DMS153 treated with DMSO at 0.1 percent for 48 hours (cell line): Measurements from ENCODE around the gene TRA2A.
"Not testable (repeated sequence)": the region's sequence is repeated elsewhere in the genome, so short reads cannot be mapped to it uniquely, and the experiment has no call there.

Experiments
- DNase-seq: peaks from one replicate; lab custom pipeline; 2025; ENCODE audit not compliant: unreplicated experiment; lab: John Stamatoyannopoulos, UW

TRA2A gene

GRCh38 chr7:23513746-23514145 lies 18.0 kb downstream of the TRA2A start:
- not testable (repeated sequence) for DNase-seq

GRCh38 chr7:23494009-23494408 lies 37.8 kb downstream of the TRA2A start:
- DNase-seq = no peak

GRCh38 chr7:23491502-23491901 lies 40.3 kb downstream of the TRA2A start:
- no peak for DNase-seq

- peak; percentile 58 for DNase-seq
Observed at GRCh38 chr7:23490357-23491135, 41.2 kb downstream of the TRA2A start.

- DNase-seq = not testable (repeated sequence)
Observed at GRCh38 chr7:23488714-23489113, 43.1 kb downstream of the TRA2A start.

- no peak for DNase-seq
Observed at GRCh38 chr7:23487670-23488069, 44.1 kb downstream of the TRA2A start.

GRCh38 chr7:23486002-23486773 lies 45.6 kb downstream of the TRA2A start:
- no peak for DNase-seq

- no peak for DNase-seq
Observed at GRCh38 chr7:23482686-23483085, 49.1 kb downstream of the TRA2A start.

GRCh38 chr7:23477962-23478866 lies 53.6 kb downstream of the TRA2A start:
- DNase-seq = no peak

GRCh38 chr7:23477157-23477499 lies 54.7 kb downstream of the TRA2A start:
- no peak for DNase-seq

GRCh38 chr7:23476286-23477156 lies 55.3 kb downstream of the TRA2A start:
- DNase-seq = no peak

- no peak for DNase-seq
Observed at GRCh38 chr7:23475576-23475839, 56.3 kb downstream of the TRA2A start.

GRCh38 chr7:23474829-23475575 lies 56.8 kb downstream of the TRA2A start:
- peak; percentile 77 for DNase-seq

- peak; percentile 99 for DNase-seq
Observed at GRCh38 chr7:23474094-23474828, 57.5 kb downstream of the TRA2A start.

GRCh38 chr7:23473844-23474093 lies 58.0 kb downstream of the TRA2A start:
- DNase-seq = no peak

- peak; percentile 69 for DNase-seq
Observed at GRCh38 chr7:23472956-23473843, 58.6 kb downstream of the TRA2A start.

GRCh38 chr7:23472556-23472955 lies 59.2 kb downstream of the TRA2A start:
- DNase-seq = no peak

- DNase-seq = no peak
Observed at GRCh38 chr7:23472046-23472445, 59.7 kb downstream of the TRA2A start.
